GM18507 (cell line): ENCODE data around the gene DUSP10.

Experiments used
- DNase-seq: peaks from one replicate; pipeline ENCODE4 v3.0.0; 2011; ENCODE audit warnings: low read depth; ENCODE audit not compliant: insufficient read length; ENCODE audit errors: extremely low spot score
- FAIRE-seq: peaks from 2 replicates; lab custom pipeline; 2011; peaks lifted over from hg19 to GRCh38; lab: Jason Lieb, UNC

Gene DUSP10

GRCh38 chr1:221768444-221769066 is 26.7 kb upstream of the DUSP10 start:
- DNase-seq: no peak
- no peak for FAIRE-seq

- FAIRE-seq: peak; percentile 5
- DNase-seq: no peak
Measured at GRCh38 chr1:221766210-221766609, 24.3 kb upstream of the DUSP10 start.

GRCh38 chr1:221765527-221765926 is 23.6 kb upstream of the DUSP10 start:
- FAIRE-seq (no peak), DNase-seq (no peak)

- FAIRE-seq: no peak
- no peak for DNase-seq
Measured at GRCh38 chr1:221762121-221762520, 20.2 kb upstream of the DUSP10 start.

- DNase-seq: no peak
- peak; percentile 90 for FAIRE-seq
Measured at GRCh38 chr1:221761354-221762002, 19.6 kb upstream of the DUSP10 start.

GRCh38 chr1:221760911-221761310 is 19.0 kb upstream of the DUSP10 start:
- no peak for DNase-seq

GRCh38 chr1:221759436-221759835 is 17.5 kb upstream of the DUSP10 start:
- DNase-seq (no peak), FAIRE-seq (no peak)

More at GRCh38 chr1:221760911-221761310, 19.0 kb upstream of the DUSP10 start:
- no peak for FAIRE-seq

- DNase-seq: no peak
- peak; percentile 12 for FAIRE-seq
Measured at GRCh38 chr1:221758455-221758854, 16.6 kb upstream of the DUSP10 start.

- DNase-seq (no peak), FAIRE-seq (peak; percentile 76)
Measured at GRCh38 chr1:221756830-221757551, 15.1 kb upstream of the DUSP10 start.

GRCh38 chr1:221753828-221754188 is 11.9 kb upstream of the DUSP10 start:
- FAIRE-seq (no peak), DNase-seq (no peak)

GRCh38 chr1:221751226-221751887 is 9.5 kb upstream of the DUSP10 start:
- DNase-seq (no peak), FAIRE-seq (peak; percentile 41)

- FAIRE-seq: no peak
Measured at GRCh38 chr1:221748981-221749380, 7.1 kb upstream of the DUSP10 start.

GRCh38 chr1:221747839-221748238 is 6.0 kb upstream of the DUSP10 start:
- no peak for DNase-seq
- FAIRE-seq: no peak

More at GRCh38 chr1:221748981-221749380, 7.1 kb upstream of the DUSP10 start:
- DNase-seq: no peak

GRCh38 chr1:221743416-221744208 is 1.7 kb upstream of the DUSP10 start:
- FAIRE-seq (peak; percentile 96), DNase-seq (no peak)

- DNase-seq: no peak
- FAIRE-seq: peak; percentile 64
Measured at GRCh38 chr1:221742555-221743415, 896 bp upstream of the DUSP10 start.

- no peak for DNase-seq
- peak; percentile 62 for FAIRE-seq
Measured at GRCh38 chr1:221740993-221741702, 741 bp downstream of the DUSP10 start.

GRCh38 chr1:221740369-221740992 is 1.4 kb downstream of the DUSP10 start:
- DNase-seq (no peak), FAIRE-seq (no peak)

- FAIRE-seq (no peak), DNase-seq (no peak)
Measured at GRCh38 chr1:221739677-221740025, 2.2 kb downstream of the DUSP10 start.
